ENCODE measurements around the gene FRAS1. TPM values are rescaled to one million over a fixed set of nuclear protein-coding genes. Genes with fewer than 3 reads are reported as not detected.

Gene FRAS1
- total and polyA plus RNA-seq, 2 of the 8 experiments (the other 6 are each of a cell fraction or from before 2014, with no cell fraction given): 38.5 to 109 TPM

GRCh38 chr4:78237360-78237759 is 180.2 kb downstream of the FRAS1 start:
- no peak for FAIRE-seq
- no peak overlapping the region for H2AK5ac ChIP-seq (ENCODE audit: low read depth, low read length)
- TF ChIP-seq RAD21 (IDR thresholded peaks at IDR 0.05 in 1 of 2, conservative IDR thresholded peaks at IDR 0.05 in 1 of 2; ENCODE audit: low read depth in 2 of 2, low read length in 2 of 2) (no peak), EP300 (IDR thresholded peaks at IDR 0.05; ENCODE audit: borderline replicate concordance in 1 of 2, low read depth in 2 of 2, low read length in 2 of 2) (no peak), TAF1 (IDR thresholded peaks at IDR 0.05; ENCODE audit: low read depth, low read length) (no peak), RBBP5 (IDR thresholded peaks at IDR 0.05; ENCODE audit: borderline replicate concordance, low read depth, low read length) (no peak), HDAC2 (IDR thresholded peaks at IDR 0.05; ENCODE audit: borderline replicate concordance in 1 of 2, low read depth in 2 of 2, low read length in 2 of 2) (no peak), CBX8 (IDR thresholded peaks at IDR 0.05; ENCODE audit: borderline replicate concordance, low read depth, low read length) (no peak), RXRA (IDR thresholded peaks at IDR 0.05; ENCODE audit: insufficient read depth, low read depth, low read length) (no peak), CEBPB (IDR thresholded peaks at IDR 0.05; ENCODE audit: low read depth, low read length) (no peak), MAX (IDR thresholded peaks at IDR 0.05) (no peak), TCF12 (IDR thresholded peaks at IDR 0.05; ENCODE audit: low read depth, low read length) (no peak), RFX5 (IDR thresholded peaks at IDR 0.05; ENCODE audit: borderline replicate concordance, low read depth, low read length) (no peak), CHD1 (IDR thresholded peaks at IDR 0.05; ENCODE audit: low read depth, low read length) (no peak), HDAC6 (IDR thresholded peaks at IDR 0.05; ENCODE audit: low read depth, low read length) (no peak)

More at GRCh38 chr4:78237360-78237759, 180.2 kb downstream of the FRAS1 start:
- no peak overlapping the region for H4K91ac ChIP-seq (replicated peaks; ENCODE audit: insufficient read length, low read length)
- no peak overlapping the region for H2BK5ac ChIP-seq (ENCODE audit: low read depth, low read length)
- no peak overlapping the region for H3K4me3 ChIP-seq (ENCODE audit: extremely low read depth in 1 of 4, insufficient read depth in 2 of 4, low read depth in 3 of 4, low read length in 4 of 4)
- H2BK15ac ChIP-seq (ENCODE audit: low read length): no peak overlapping the region
- no peak overlapping the region for H3K14ac ChIP-seq (ENCODE audit: insufficient read length)
- CTCF ChIA-PET (ENCODE audit: partially characterized antibody): interaction anchor here (1.2 kb wide), 1 partner anchor 66 kb away, joined by 3 read pairs; no protein-coding TSS in a partner anchor
- H2AFZ ChIP-seq (ENCODE audit: low read length): no peak overlapping the region
- no peak overlapping the region for H4K8ac ChIP-seq (ENCODE audit: extremely low read depth, insufficient read depth, low read length)
- peaks cover 0 to 4% (median 1%) of the 10 kb centered on the region in 4 experiments; a peak in 3 of 8 replicates for H3K36me3 ChIP-seq (ENCODE audit: control insufficient read depth in 2 of 4, insufficient read depth in 4 of 4, low read length in 3 of 4)
- no peak overlapping the region for H3K56ac ChIP-seq (replicated peaks; ENCODE audit: insufficient read length, low read depth, low read length)
- H2BK20ac ChIP-seq (ENCODE audit: low read length): no peak overlapping the region
- no peak overlapping the region for H3K23ac ChIP-seq (ENCODE audit: insufficient read length)
- H3K9ac ChIP-seq (replicated peaks in 1 of 4; ENCODE audit: extremely low read depth in 1 of 4, low read depth in 3 of 4, low read length in 3 of 4): no peak overlapping the region; a peak in 1 of 7 replicates
- H2BK12ac ChIP-seq (ENCODE audit: low read depth, low read length): no peak overlapping the region
- H3K23me2 ChIP-seq (ENCODE audit: low read depth, low read length): no peaks in the 10 kb centered on the region
- H3K4me1 ChIP-seq (replicated peaks in 1 of 4; ENCODE audit: control insufficient read depth in 3 of 4, insufficient read depth in 4 of 4, low read length in 3 of 4): peaks cover 0 to 9% (median 1%) of the 10 kb centered on the region in 4 experiments; a peak in 4 of 7 replicates
- H3K79me2 ChIP-seq (ENCODE audit: control insufficient read depth in 1 of 2, insufficient read depth in 2 of 2, low read length in 2 of 2): peaks cover 5 to 65% of the 10 kb centered on the region in 2 experiments; a peak in 3 of 4 replicates
- H3K27me3 ChIP-seq (replicated peaks in 1 of 4; ENCODE audit: control insufficient read depth in 3 of 4, extremely low read depth in 1 of 4, insufficient read depth in 3 of 4, low read length in 3 of 4): no peaks in the 10 kb centered on the region
- H3K27ac ChIP-seq (ENCODE audit: low read depth, low read length): no peak overlapping the region
- H3K4ac ChIP-seq (replicated peaks; ENCODE audit: insufficient read length, low read depth, low read length): no peak overlapping the region
- H4K5ac ChIP-seq (ENCODE audit: insufficient read length, low read depth, low read length): no peak overlapping the region
- DNase-seq (ENCODE audit: low read depth in 1 of 2, low spot score in 2 of 2): no peak
- H3K9me3 ChIP-seq (ENCODE audit: insufficient read depth in 2 of 2, low read depth in 1 of 2, low read length in 1 of 2): no peaks in the 10 kb centered on the region
- POLR2A ChIA-PET (ENCODE audit: partially characterized antibody): no interaction called here
- WGBS, 2 experiments (ENCODE audit: extremely low coverage in 1 of 2, insufficient coverage in 1 of 2, insufficient read length in 1 of 2, insufficient replicate concordance in 2 of 2, low coverage in 1 of 2, low lambda C conversion rate in 2 of 2, missing lambda C conversion rate in 1 of 2): 94% methylated on average over 4 of the region's 4 CpGs; no CpG with 5 or more reads in 1 of the 2 experiments
- H4K20me1 ChIP-seq (replicated peaks in 1 of 2; ENCODE audit: control insufficient read depth in 1 of 2, insufficient read depth in 2 of 2, low read length in 2 of 2): peaks cover 0 to 2% of the 10 kb centered on the region in 2 experiments
- H3K18ac ChIP-seq (ENCODE audit: extremely low read depth, low read length): no peak overlapping the region
- no peak overlapping the region for H2BK120ac ChIP-seq (replicated peaks; ENCODE audit: low read depth, low read length)
- H3K79me1 ChIP-seq (ENCODE audit: low read depth, low read length): peaks cover 5% of the 10 kb centered on the region
- H3K4me2 ChIP-seq (ENCODE audit: insufficient read depth in 1 of 2, low read depth in 2 of 2, low read length in 2 of 2): no peak overlapping the region

All from H1 (cell line).